Astrocyte (in vitro differentiated cells and primary cell): ENCODE data around the gene KRTAP10-1. TPM values are rescaled to one million over a fixed set of nuclear protein-coding genes. Genes with fewer than 3 reads are reported as not detected.

Source experiments
- DNase-seq: peaks from one replicate; pipeline ENCODE4 v3.0.0-alpha.2; 2010; ENCODE audit warnings: low read depth
- FAIRE-seq: peaks from 2 replicates; lab custom pipeline; 2011; peaks lifted over from hg19 to GRCh38; lab: Jason Lieb, UNC
- H2AFZ ChIP-seq: 2 replicates; pipeline ENCODE4 v1.6.0; 2012; ENCODE audit warnings: low read depth, low read length, inconsistent platforms
- H3K27ac ChIP-seq: 2 replicates; pipeline ENCODE4 v1.5.1; 2011; ENCODE audit warnings: low read depth, low read length, inconsistent platforms
- H3K27me3 ChIP-seq: 2 replicates; pipeline ENCODE4 v1.6.0; 2011; ENCODE audit warnings: low read length, inconsistent platforms; ENCODE audit not compliant: insufficient read depth
- H3K36me3 ChIP-seq: 2 replicates; pipeline ENCODE4 v1.5.1; 2011; ENCODE audit warnings: low read length, inconsistent platforms; ENCODE audit not compliant: insufficient read depth
- H3K4me1 ChIP-seq: 2 replicates; pipeline ENCODE4 v1.5.1; 2011; ENCODE audit warnings: low read length, inconsistent platforms; ENCODE audit not compliant: insufficient read depth
- H3K4me2 ChIP-seq: 2 replicates; pipeline ENCODE4 v1.6.0; 2012; ENCODE audit warnings: low read length, inconsistent platforms
- H3K4me3 ChIP-seq: 2 replicates; pipeline ENCODE4 v1.5.1; 2011; ENCODE audit warnings: low read depth, mild to moderate bottlenecking, low read length, inconsistent platforms; ENCODE audit not compliant: insufficient read depth
- H3K79me2 ChIP-seq: 2 replicates; pipeline ENCODE4 v1.6.0; 2012; ENCODE audit warnings: mild to moderate bottlenecking, low read length, inconsistent platforms; ENCODE audit not compliant: insufficient read depth
- H3K9ac ChIP-seq: 2 replicates; pipeline ENCODE4 v1.6.0; 2012; ENCODE audit warnings: mild to moderate bottlenecking, low read length, inconsistent platforms
- H3K9me3 ChIP-seq: 2 replicates; pipeline ENCODE4 v1.5.1; 2012; ENCODE audit warnings: low read depth, mild to moderate bottlenecking, low read length, inconsistent platforms; ENCODE audit not compliant: insufficient read depth
- H4K20me1 ChIP-seq: 2 replicates; pipeline ENCODE4 v1.6.0; 2012; ENCODE audit warnings: low read length, inconsistent platforms; ENCODE audit not compliant: insufficient read depth
- H3K27ac Mint-ChIP-seq: one replicate; pipeline ENCODE4 v1.8.0; 2021; ENCODE audit warnings: mild to moderate bottlenecking, mixed read lengths; ENCODE audit not compliant: unreplicated experiment
- H3K27me3 Mint-ChIP-seq: one replicate; pipeline ENCODE4 v1.8.0; 2021; ENCODE audit warnings: low read depth, mixed read lengths; ENCODE audit not compliant: unreplicated experiment
- H3K36me3 Mint-ChIP-seq: one replicate; pipeline ENCODE4 v1.8.0; 2021; ENCODE audit warnings: low read depth, mixed read lengths; ENCODE audit not compliant: unreplicated experiment
- H3K4me1 Mint-ChIP-seq: one replicate; pipeline ENCODE4 v1.8.0; 2021; ENCODE audit warnings: low read depth, mixed read lengths; ENCODE audit not compliant: unreplicated experiment
- H3K4me3 Mint-ChIP-seq: one replicate; pipeline ENCODE4 v1.8.0; 2021; ENCODE audit warnings: mild to moderate bottlenecking, moderate library complexity, mixed read lengths; ENCODE audit not compliant: unreplicated experiment
- H3K9me3 Mint-ChIP-seq: one replicate; pipeline ENCODE4 v1.8.0; 2021; ENCODE audit warnings: mild to moderate bottlenecking, mixed read lengths; ENCODE audit not compliant: unreplicated experiment
- CTCF ChIP-seq: IDR thresholded peaks from 2 replicates; pipeline ENCODE4 v1.5.1; 2011; ENCODE audit warnings: low read depth, mild to moderate bottlenecking, inconsistent platforms, low read length, moderate library complexity; ENCODE audit not compliant: insufficient read depth
- EZH2 ChIP-seq: IDR thresholded peaks from 2 replicates; pipeline ENCODE4 v1.6.1; 2012; ENCODE audit warnings: mild to moderate bottlenecking, low read length, inconsistent platforms; ENCODE audit not compliant: insufficient read depth
- total RNA-seq: library from RNA; stranded (reverse); gene quantifications from 2 replicates; pipeline ENCODE4 v1.2.1, GENCODE V29; 2021

KRTAP10-1 gene
- total RNA-seq, 1 donor from 2014 or later = not detected

GRCh38 chr21:44532712-44533111, 7.3 kb downstream of the KRTAP10-1 start:
- Mint-ChIP-seq H3K27me3 (peaks cover 29% of the 10 kb centered on the region), H3K4me1 (no peaks in the 10 kb centered on the region), H3K36me3 (no peaks in the 10 kb centered on the region), H3K4me3 (no peak overlapping the region), H3K27ac (no peak overlapping the region), H3K9me3 (peaks cover 9% of the 10 kb centered on the region)
- H3K9ac ChIP-seq = no peak overlapping the region
- no peak for DNase-seq
- H3K36me3 ChIP-seq = no peaks in the 10 kb centered on the region
- no peaks in the 10 kb centered on the region for H3K4me1 ChIP-seq
- H3K4me2 ChIP-seq = no peak overlapping the region
- H3K79me2 ChIP-seq = no peaks in the 10 kb centered on the region
- H3K27me3 ChIP-seq = no peaks in the 10 kb centered on the region
- H2AFZ ChIP-seq = no peak overlapping the region
- no peak for FAIRE-seq
- H3K4me3 ChIP-seq = no peak overlapping the region
- H3K27ac ChIP-seq = no peak overlapping the region
- TF ChIP-seq EZH2 (no peak), CTCF (no peak)
- no peaks in the 10 kb centered on the region for H4K20me1 ChIP-seq
- no peaks in the 10 kb centered on the region for H3K9me3 ChIP-seq

- DNase-seq (no peak), FAIRE-seq (no peak)
- H3K4me2 ChIP-seq = no peak overlapping the region
- Mint-ChIP-seq H3K4me1 (no peaks in the 10 kb centered on the region), H3K36me3 (no peaks in the 10 kb centered on the region), H3K27me3 (peaks cover 32% of the 10 kb centered on the region), H3K4me3 (no peak overlapping the region), H3K9me3 (peaks cover 9% of the 10 kb centered on the region), H3K27ac (no peak overlapping the region)
- H3K4me1 ChIP-seq = no peaks in the 10 kb centered on the region
- no peak overlapping the region for H2AFZ ChIP-seq
- H3K9me3 ChIP-seq = no peaks in the 10 kb centered on the region
- no peaks in the 10 kb centered on the region for H3K79me2 ChIP-seq
- H3K27me3 ChIP-seq = no peaks in the 10 kb centered on the region
- H4K20me1 ChIP-seq = no peaks in the 10 kb centered on the region
- H3K4me3 ChIP-seq = no peak overlapping the region
- no peak for TF ChIP-seq EZH2
- TF ChIP-seq CTCF = no peak
- H3K9ac ChIP-seq = no peak overlapping the region
- H3K36me3 ChIP-seq = no peaks in the 10 kb centered on the region
- H3K27ac ChIP-seq = no peak overlapping the region
Measured at GRCh38 chr21:44531606-44532564, 8.1 kb downstream of the KRTAP10-1 start.
